ENCODE results near the gene AMBRA1. TPM values are rescaled to one million over a fixed set of nuclear protein-coding genes. Genes with fewer than 3 reads are reported as not detected.

AMBRA1 gene
- total RNA-seq, 4 donors from 2014 or later = 43.4 to 48.9 (median 46.3) TPM

DNA sequence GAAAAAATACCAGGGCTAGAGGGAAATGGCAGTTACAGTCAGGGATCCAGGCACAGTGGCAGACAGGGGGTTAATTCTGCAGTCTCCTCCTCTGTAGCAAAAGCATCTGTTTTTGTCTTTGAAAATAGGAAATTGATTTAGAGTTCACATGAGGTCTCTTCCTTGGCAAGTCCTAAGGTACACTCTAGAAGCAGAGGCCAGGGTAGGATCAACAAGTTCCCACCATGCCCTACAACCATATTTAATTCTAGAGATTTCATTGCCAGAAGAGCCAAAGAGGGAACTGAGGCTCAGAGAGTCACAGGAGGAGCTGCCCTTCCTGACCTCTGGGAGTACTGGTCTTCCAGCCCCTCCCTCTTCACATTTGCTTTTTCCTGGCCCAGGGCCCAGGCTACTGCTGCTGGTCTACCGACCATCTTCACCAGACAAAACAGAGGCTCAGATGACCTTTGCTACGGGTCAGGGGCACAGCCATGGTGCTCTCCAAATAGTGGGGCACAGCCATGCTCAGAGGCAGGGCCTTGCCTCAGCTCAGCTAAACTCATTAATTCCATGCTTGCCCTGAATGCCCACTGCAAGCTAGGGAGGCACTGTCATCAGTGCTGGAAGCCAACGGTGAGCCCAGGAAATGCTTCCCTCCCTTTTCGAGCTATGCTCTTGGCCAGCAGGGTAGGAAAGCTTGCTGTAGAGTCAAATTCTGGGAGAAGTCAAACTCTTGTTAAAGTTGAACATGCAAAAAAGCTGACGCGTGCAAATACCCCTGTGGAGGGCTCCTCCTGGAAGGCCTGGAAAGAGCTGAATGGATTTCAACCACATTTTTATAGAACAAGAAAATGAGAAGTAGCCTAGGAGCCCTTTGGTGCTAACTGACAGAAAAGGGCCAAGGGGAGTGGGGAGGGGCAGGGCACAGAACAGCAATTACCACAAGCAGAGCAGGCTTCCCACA, 190.6 kb downstream of the AMBRA1 start:
- 95% methylated on average over 6 of the region's 6 CpGs; no CpG with 5 or more reads in 1 of the 2 donors for WGBS, 2 donors (ENCODE audit: low coverage in 1 of 2)
- no peaks in the 10 kb centered on the region for H3K9me3 ChIP-seq
- no peak for DNase-seq
- intact Hi-C loops (cut with DNase I; ENCODE audit: low total_unique reads) = no loop called here
- TF ChIP-seq POLR2AphosphoS5 (IDR thresholded peaks at IDR 0.05) (no peak), EP300 (IDR thresholded peaks at IDR 0.05; ENCODE audit: low read depth) (no peak), CTCF (IDR thresholded peaks at IDR 0.05) (no peak)
- in situ Hi-C loops (cut with MboI; ENCODE audit: low pct_ligation_motif_present in 1 of 4, low pct_unique_long_range_greater_than_20kb in 1 of 4, low sequenced_read_pairs in 3 of 4) = loop anchor here in 1 of 4 donors (25.0 kb wide), 1 partner anchor 134 kb away; no protein-coding TSS in a partner anchor
- peaks cover 0 to 28% (median 10%) of the 10 kb centered on the region in 4 donors for H3K36me3 ChIP-seq
- no peaks in the 10 kb centered on the region for H3K27me3 ChIP-seq
- no peak overlapping the region for H3K27ac ChIP-seq
- H3K4me3 ChIP-seq = no peak overlapping the region
- H3K4me1 ChIP-seq = no peaks in the 10 kb centered on the region

- TF ChIP-seq CTCF (IDR thresholded peaks at IDR 0.05) (no peak), POLR2AphosphoS5 (IDR thresholded peaks at IDR 0.05) (no peak), POLR2A (IDR thresholded peaks at IDR 0.05) (no peak), EP300 (IDR thresholded peaks at IDR 0.05; ENCODE audit: low read depth) (no peak)
- WGBS, 2 donors (ENCODE audit: low coverage in 1 of 2) = 96% methylated on average over 19 of the region's 19 CpGs; no CpG with 5 or more reads in 1 of the 2 donors
- H3K4me3 ChIP-seq = no peak overlapping the region
- no peak for DNase-seq
- peaks cover 2 to 7% (median 6%) of the 10 kb centered on the region in 4 donors for H3K4me1 ChIP-seq
- H3K36me3 ChIP-seq = peaks cover 0 to 7% (median 3%) of the 10 kb centered on the region in 4 donors
- intact Hi-C loops (cut with DNase I; ENCODE audit: low total_unique reads) (loop anchor here (10.0 kb wide), 1 partner anchor 137 kb away; no protein-coding TSS in a partner anchor), in situ Hi-C loops (cut with MboI; ENCODE audit: low pct_ligation_motif_present in 1 of 4, low pct_unique_long_range_greater_than_20kb in 1 of 4, low sequenced_read_pairs in 3 of 4) (loop anchor here in 3 of 4 donors (10.0 to 25.0 kb wide), 2 partner anchors 137 to 140 kb away; no protein-coding TSS in a partner anchor)
- H3K27ac ChIP-seq = no peak overlapping the region
- H3K9me3 ChIP-seq = no peaks in the 10 kb centered on the region
- no peaks in the 10 kb centered on the region for H3K27me3 ChIP-seq
Observed at GRCh38 chr11:46397526-46397925, 196.3 kb downstream of the AMBRA1 start.

GRCh38 chr11:46393759-46394158, 200.1 kb downstream of the AMBRA1 start:
- in situ Hi-C loops (cut with MboI; ENCODE audit: low pct_ligation_motif_present in 1 of 4, low pct_unique_long_range_greater_than_20kb in 1 of 4, low sequenced_read_pairs in 3 of 4) = loop anchor here in 3 of 4 donors (10.0 to 25.0 kb wide), 2 partner anchors 141 to 144 kb away; no protein-coding TSS in a partner anchor
- WGBS, 2 donors (ENCODE audit: low coverage in 1 of 2) = 40 to 81% methylated on average over 1 to 4 of the region's 4 CpGs
- TF ChIP-seq POLR2AphosphoS5 (IDR thresholded peaks at IDR 0.05) = no peak
- no peak for TF ChIP-seq EP300 (IDR thresholded peaks at IDR 0.05; ENCODE audit: low read depth)
- TF ChIP-seq CTCF (IDR thresholded peaks at IDR 0.05) = no peak
- no peak for TF ChIP-seq POLR2A (IDR thresholded peaks at IDR 0.05)
- no peak for DNase-seq
- peaks cover 37% of the 10 kb centered on the region for H3K27me3 ChIP-seq
- peaks cover 0 to 7% (median 3%) of the 10 kb centered on the region in 4 donors for H3K36me3 ChIP-seq
- peaks cover 6 to 40% (median 40%) of the 10 kb centered on the region in 4 donors for H3K4me1 ChIP-seq
- no peak overlapping the region for H3K27ac ChIP-seq
- no peaks in the 10 kb centered on the region for H3K9me3 ChIP-seq
- H3K4me3 ChIP-seq = no peak overlapping the region
- intact Hi-C loops (cut with DNase I; ENCODE audit: low total_unique reads) = loop anchor here (10.0 kb wide), 1 partner anchor 141 kb away; no protein-coding TSS in a partner anchor

DNA sequence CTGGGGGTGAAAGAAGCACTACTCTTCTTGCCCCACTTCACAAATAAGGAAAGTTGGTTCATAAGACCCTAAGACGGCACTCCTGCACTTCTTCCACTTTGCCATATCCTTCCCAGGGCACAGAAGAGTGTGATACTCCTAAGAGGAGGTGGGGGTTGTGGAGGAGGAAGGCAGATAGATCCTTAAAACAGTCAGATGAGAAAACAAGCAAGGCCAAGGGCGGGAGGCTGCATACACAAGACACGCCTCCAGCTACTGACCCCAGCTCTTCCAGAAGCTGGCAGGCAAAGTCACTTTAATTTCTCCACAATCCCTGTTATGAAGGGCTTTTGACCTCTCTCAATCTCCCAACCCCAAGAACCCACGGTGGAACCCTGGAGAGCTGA, 200.6 kb downstream of the AMBRA1 start:
- no peak for TF ChIP-seq POLR2AphosphoS5 (IDR thresholded peaks at IDR 0.05)
- no peak for TF ChIP-seq CTCF (IDR thresholded peaks at IDR 0.05)
- Histone ChIP-seq H3K27me3 (peaks cover 42% of the 10 kb centered on the region), H3K4me3 (no peak overlapping the region), H3K4me1 (peaks cover 6 to 40% (median 40%) of the 10 kb centered on the region in 4 donors), H3K27ac (no peak overlapping the region), H3K9me3 (no peaks in the 10 kb centered on the region), H3K36me3 (peaks cover 0 to 7% (median 3%) of the 10 kb centered on the region in 4 donors)
- 60 to 71% methylated on average over 1 to 4 of the region's 4 CpGs for WGBS, 2 donors (ENCODE audit: low coverage in 1 of 2)
- in situ Hi-C loops (cut with MboI; ENCODE audit: low pct_ligation_motif_present in 1 of 4, low pct_unique_long_range_greater_than_20kb in 1 of 4, low sequenced_read_pairs in 3 of 4) (loop anchor here in 3 of 4 donors (10.0 to 25.0 kb wide), 2 partner anchors 142 to 144 kb away; no protein-coding TSS in a partner anchor), intact Hi-C loops (cut with DNase I; ENCODE audit: low total_unique reads) (loop anchor here (10.0 kb wide), 1 partner anchor 142 kb away; no protein-coding TSS in a partner anchor)
- DNase-seq = no peak

Measured in transverse colon (tissue), 4 donors.